MM.1S (cell line): Measurements from ENCODE around the gene ATAD1.
"Not testable (repeated sequence)": the region's sequence is repeated elsewhere in the genome, so short reads cannot be mapped to it uniquely, and the experiment has no call there.

ENCODE experiments used
- EZH2 ChIP-seq: fragments of 300-600 bp; sonication (generic); optimal IDR thresholded peaks from 2 replicates; pipeline ENCODE3; 2017; ENCODE audit warnings: low read depth, mild to moderate bottlenecking, antibody characterized with exemption, low read length, mixed read lengths
- EZH2phosphoT487 ChIP-seq: fragments of 300-600 bp; sonication (generic); IDR thresholded peaks from 2 replicates; pipeline ENCODE4 v1.6.1; 2018; ENCODE audit warnings: antibody characterized with exemption, low read length
- TF ChIP-seq, protein P1 (sequence below): fragments of 300-600 bp; sonication (generic); IDR thresholded peaks from 2 replicates; pipeline ENCODE4 v1.5.1; 2016; ENCODE audit warnings: antibody characterized with exemption, low read length, mixed read lengths

DNA sequence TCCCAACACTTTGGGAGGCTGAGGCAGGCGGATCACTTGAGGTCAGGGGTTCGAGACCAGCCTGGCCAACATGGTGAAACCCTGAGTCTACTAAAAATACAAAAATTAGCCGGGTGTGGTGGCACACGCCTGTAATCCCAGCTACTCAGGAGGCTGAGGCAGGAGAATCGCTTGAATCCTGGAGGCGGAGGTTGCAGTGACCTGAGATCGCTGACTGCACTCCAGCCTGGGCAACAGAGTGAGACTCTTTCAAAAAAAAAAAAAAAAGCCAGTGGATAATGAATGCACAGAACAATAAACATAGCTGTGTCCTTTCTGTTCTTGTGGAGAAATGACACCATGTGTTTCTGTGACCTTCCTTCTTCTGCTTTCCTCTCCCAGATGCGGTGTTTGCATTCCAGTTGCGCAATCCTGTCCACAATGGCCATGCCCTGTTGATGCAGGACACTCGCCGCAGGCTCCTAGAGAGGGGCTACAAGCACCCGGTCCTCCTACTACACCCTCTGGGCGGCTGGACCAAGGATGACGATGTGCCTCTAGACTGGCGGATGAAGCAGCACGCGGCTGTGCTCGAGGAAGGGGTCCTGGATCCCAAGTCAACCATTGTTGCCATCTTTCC is 74.9 kb downstream of the ATAD1 start:
- TF ChIP-seq, protein P1, sequence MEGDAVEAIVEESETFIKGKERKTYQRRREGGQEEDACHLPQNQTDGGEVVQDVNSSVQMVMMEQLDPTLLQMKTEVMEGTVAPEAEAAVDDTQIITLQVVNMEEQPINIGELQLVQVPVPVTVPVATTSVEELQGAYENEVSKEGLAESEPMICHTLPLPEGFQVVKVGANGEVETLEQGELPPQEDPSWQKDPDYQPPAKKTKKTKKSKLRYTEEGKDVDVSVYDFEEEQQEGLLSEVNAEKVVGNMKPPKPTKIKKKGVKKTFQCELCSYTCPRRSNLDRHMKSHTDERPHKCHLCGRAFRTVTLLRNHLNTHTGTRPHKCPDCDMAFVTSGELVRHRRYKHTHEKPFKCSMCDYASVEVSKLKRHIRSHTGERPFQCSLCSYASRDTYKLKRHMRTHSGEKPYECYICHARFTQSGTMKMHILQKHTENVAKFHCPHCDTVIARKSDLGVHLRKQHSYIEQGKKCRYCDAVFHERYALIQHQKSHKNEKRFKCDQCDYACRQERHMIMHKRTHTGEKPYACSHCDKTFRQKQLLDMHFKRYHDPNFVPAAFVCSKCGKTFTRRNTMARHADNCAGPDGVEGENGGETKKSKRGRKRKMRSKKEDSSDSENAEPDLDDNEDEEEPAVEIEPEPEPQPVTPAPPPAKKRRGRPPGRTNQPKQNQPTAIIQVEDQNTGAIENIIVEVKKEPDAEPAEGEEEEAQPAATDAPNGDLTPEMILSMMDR, result not testable (repeated sequence)
- TF ChIP-seq EZH2, EZH2phosphoT487: not testable (repeated sequence)
